Muscle of arm (tissue), 12 donors: ENCODE measurements around the gene RBFOX1. TPM values are rescaled to one million over a fixed set of nuclear protein-coding genes. Genes with fewer than 3 reads are reported as not detected.

Experiments
- DNase-seq: peaks from one replicate; pipeline ENCODE4 v3.0.0-alpha.2; 2013
- polyA plus RNA-seq, 12 donors: library from polyadenylated mRNA; unstranded; fragments of 120-200 nt; gene quantifications; one replicate each; pipeline ENCODE4 v1.2.1, GENCODE V29; 2013; ENCODE audit not compliant: insufficient read length in 12 of 12

RBFOX1 gene
- polyA plus RNA-seq, 12 donors = 30.4 to 81.1 (median 58.0) TPM; not detected in 1

DNA sequence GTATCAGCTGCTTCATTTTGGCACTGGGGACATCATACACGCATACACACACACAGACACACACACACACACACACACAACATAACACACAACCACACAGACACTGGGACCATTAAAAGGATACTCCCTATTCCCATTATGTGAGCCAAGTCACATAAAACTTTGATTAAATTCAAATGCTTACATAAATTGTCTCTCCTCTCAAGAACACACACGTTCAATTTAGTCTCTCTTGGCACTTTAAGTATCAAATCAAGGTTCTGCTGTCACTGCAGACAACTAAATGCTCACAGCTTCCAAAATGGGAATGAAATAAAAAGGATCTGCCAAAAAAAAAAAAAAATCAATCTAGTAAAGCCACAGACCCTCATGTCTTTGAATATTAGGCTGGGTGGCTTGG lies 184.9 kb downstream of the RBFOX1 start:
- no peak for DNase-seq

DNA sequence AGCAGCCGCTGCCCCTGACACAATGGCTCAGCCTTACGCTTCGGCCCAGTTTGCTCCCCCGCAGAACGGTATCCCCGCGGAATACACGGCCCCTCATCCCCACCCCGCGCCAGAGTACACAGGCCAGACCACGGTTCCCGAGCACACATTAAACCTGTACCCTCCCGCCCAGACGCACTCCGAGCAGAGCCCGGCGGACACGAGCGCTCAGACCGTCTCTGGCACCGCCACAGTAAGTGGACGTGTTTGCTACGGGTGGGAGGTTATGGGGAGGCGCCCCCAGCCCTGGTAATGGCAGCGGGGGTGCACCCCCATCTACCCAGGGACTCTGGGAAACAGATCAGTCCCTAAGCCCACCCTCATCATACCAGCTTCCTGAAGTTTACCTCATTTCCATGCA lies 185.5 kb downstream of the RBFOX1 start:
- DNase-seq = no peak

DNA sequence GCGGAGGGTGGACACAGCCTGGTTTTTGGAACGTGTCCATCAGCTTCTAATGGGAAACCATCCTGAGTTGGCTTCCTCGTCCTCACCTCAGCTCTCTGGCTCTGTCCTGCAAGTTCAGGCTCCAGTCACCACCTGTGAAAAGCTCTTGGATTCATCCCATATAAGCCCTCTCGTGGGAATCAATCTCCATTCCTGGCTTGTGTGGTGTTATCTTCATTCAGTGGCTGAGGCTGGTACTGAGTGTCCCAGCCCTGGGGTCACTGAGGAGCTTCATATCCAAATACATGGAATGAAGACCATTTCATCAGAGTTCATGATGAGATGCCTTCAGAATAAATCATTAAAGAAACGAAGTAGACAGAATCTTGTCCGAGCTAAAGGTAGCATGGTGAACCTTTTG lies 189.2 kb downstream of the RBFOX1 start:
- DNase-seq = no peak

DNA sequence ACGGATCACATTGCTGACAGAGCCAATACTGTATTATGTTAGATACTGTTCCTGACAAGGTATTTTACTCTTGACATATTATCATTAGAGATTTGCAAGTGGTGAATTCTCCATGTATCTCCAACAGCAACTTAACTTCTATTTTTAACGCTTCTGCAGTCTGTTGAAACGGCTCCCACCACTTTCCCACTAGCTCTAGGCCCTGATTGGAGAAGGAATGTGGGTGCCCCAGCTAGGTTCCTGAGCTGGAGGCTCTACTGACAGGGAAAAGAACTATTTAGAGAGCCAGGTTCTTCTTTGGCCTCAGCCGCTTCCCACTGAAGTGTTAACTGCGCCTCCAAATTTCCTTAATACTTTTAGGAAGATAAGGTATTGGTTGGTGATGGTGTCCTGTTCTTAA lies 191.8 kb downstream of the RBFOX1 start:
- no peak for DNase-seq

DNA sequence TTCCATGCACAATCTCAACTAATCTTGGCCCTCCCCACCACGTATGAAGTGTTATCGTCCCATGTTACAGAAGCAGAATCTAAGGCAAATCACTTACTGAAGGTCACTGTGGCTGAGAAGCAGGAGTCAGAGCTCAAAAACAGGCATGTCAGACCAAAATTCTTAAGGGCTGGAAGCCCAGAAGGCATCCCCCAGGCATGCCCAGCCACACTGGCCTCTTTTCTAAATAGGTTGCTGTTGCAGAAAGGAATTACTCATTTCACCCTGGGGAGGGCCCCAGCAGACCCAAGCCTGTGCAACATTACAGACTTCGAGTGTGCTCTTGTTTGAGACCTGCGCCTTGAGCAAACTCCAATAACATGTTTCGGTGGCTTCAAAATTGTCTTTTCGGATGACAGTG lies 194.1 kb downstream of the RBFOX1 start:
- DNase-seq = no peak

DNA sequence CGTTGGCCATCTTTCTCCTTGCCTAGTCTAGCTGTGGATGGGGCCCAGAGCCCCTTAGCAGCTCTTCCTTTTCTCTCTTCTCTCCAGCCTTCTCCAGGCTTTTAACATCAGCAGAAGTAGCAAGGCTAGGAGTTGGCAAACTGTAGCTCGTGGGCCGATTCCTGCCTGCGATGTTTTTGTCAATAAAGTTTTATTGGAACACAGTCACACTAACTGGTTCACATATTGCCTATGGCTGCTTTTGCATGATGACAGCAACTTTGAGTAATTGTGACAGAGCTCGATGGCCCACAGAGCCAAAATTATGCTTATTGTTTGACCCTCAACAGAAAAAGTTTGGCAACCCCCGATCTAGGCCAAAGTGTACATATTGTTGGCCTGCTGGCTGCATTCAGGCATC lies 199.9 kb downstream of the RBFOX1 start:
- no peak for DNase-seq

DNA sequence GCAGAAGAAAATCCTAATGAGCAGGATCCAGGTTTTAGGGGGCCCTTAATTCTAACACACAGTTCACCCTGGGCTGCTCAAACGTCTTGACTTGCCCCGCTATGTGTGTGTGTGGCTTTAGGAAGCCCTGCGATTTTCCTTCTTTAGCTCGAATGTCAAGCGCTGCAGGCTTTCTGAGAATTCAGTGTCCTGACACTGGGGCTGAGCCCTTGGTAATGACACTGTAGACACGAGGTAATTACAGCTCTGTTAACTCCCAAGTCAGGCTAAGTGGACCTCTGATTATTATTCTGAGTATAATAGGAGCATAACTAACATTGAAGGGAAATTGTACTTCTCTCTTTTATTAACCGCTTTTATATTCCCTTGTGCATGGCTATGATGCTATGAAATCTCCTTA lies 202.1 kb downstream of the RBFOX1 start:
- no peak for DNase-seq

DNA sequence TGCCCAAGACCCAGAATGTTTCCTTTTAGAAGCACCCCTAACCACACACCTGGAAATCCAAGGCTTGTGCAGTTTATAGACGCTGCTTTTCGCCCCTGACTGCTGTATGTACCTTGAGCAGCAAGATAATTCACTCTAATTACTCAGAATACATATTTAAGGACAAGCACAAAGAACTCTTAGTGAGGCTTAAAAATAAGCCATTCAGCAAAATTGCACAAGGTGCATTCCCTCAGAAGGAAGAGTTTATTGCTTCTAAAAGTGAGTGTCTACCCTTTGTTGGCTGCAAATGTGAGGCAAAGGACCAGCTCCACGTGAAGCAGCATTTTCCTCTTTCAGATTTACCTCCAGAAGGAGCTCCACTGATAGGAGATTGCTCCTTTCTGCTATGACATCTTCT lies 208.4 kb downstream of the RBFOX1 start:
- no peak for DNase-seq

DNA sequence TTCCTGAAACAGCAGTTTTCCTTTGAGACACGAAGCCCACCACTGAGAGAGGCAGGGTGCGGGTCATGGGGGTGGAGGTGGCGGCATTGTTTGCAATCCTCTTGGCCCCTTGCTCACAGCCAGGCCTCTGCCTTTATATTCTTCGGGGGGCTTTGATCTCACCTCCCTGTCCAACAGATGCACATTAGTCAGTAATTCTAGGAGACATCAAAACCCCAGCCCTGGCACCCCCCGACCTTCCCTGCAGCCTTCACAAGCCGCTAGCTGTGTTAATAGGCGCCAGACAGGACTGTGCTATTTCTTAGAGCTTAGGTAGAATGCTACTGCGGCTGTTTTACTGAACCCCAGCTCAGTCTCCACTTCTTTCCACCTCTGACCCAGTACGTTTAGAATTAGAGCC lies 212.6 kb downstream of the RBFOX1 start:
- DNase-seq = no peak

DNA sequence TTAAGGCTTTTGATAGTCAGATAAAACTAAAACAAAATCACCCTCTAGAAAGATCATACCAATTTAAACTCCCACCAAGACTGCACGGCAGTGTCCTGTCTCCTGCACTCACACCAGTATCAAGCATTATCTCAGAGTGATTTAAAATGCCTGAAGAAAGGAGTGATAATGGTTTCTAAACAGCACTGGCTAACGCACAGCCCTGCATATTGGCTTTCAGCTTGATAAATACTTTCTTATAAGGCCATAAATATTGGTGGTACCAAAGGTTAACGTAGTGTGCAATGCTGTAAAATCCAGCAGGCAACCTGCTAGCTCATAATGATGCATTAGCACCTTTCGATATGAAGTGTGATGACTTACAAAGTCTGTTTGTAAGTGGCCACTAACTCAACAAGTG lies 214.3 kb downstream of the RBFOX1 start:
- DNase-seq = no peak

DNA sequence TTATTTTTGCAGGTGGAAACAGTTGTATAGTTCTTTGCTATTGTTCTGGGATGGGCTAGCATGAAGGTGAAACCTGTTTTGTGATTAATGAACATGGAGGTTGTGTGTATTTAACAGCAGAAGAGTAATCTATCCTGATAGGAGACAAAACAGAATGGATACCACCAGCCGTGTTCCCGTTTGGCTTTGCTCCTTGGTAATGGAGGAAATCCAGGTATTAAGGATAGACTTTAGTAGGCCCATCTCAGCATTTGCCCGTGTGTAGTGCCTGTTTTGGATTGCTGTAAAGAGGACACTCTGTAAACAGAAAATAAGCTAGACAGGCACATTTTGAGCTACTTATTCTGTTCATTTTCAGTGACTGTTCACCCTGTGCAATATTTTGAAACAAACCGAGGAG lies 215.1 kb downstream of the RBFOX1 start:
- DNase-seq = no peak

DNA sequence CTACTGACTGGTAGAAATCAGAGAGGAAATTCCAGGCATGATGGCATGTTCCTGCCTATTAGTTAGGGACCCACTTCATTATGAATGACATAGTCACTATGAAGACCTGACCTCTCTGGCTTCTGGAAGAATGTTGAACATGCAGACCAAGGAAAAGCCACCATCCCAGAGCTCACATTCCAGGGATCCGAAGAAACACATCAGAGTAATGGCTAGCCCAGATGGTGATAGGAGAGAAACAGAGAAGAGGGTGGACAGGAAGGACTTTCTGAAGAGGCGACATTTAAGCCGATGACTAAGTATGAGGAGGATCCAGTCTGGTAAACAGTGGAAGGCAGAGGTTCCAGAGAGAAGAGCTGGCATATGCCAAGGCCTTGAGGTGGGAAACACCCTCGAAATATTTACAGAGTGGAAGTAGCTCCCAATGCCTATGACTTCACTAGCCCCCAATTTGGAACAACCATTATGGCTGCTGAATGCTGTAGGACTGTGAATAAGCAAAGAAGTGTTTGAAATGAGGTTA lies 216.2 kb downstream of the RBFOX1 start:
- no peak for DNase-seq

DNA sequence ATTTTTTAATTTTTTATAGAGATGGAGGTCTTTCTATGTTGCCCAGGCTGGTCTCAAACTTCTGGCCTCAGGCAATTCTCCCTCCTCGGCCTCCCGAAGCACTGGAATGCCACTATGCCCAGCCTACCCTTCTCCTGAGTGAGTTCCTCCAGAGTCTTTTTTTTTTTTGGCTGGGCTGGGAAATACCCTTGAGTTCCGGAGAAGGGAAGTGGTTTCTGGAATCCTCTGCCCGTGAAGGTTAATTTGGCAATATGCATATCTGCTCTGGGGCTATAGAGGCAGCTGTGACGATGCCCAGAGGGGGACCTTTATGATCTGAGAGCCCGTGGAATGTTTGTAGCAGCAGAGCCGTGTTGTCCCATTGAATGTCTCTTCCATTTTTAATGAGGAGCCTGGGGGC lies 217.5 kb downstream of the RBFOX1 start:
- DNase-seq = no peak

DNA sequence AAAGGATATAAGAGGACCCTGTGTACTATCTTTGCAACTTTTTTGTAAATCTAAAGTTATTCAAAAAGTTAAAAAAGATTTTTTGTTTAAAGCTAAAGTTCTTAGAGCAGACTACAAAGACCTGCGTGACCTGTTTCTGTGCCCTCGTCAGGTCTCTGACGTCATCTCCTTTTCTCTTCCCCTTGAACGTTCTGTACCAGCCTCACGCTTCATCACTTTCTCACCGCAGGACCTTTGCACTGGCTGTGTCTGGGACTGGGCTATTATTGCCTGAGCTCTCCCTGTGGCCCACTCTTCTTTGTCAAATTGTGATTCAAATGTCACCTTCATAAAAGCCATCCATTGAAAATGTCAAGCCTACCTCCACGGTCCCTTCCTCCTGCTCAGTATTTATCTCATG lies 222.8 kb downstream of the RBFOX1 start:
- no peak for DNase-seq

DNA sequence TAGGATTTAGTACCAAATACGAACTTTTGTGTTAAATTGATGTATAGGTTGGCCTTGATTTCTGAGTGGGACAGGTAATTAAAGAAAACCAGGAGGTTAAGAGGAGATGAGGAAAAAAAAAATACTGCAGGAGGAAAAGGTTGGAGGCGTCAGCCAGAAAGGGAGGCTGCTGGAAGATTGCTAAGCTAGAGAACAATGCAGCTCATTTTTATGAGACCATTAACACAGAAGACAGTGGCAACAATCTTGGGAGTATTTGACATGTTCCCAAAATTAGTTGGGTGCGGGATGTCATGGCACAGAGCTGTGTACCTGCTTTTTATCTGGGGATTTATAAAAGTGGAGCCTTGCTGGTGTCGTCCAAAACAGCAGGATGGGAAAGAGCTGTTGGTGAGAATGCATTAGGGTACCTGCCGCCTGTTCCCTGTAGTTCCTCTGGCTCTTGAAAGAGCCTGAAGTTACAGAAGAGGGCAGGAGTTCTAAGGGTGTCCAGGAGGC lies 229.3 kb downstream of the RBFOX1 start:
- no peak for DNase-seq

DNA sequence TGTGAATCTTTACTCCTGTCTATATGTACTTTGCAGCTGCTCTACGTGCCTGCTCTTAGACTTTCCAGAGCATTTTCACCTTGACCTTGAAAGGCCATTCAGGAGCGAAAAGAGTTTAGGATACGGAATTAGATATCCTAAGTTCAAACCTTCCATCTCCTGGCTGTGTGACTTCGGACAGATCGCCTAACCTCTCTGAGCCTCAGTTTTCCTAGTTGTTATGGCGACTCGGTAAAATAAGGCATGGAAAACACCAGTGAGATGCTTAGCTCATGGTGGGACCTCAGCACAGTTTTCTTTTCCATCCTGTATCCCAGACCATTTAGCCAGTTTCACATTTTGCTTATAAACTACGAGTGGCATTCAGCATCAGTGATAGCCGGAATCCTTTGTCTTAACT lies 233.7 kb downstream of the RBFOX1 start:
- no peak for DNase-seq

DNA sequence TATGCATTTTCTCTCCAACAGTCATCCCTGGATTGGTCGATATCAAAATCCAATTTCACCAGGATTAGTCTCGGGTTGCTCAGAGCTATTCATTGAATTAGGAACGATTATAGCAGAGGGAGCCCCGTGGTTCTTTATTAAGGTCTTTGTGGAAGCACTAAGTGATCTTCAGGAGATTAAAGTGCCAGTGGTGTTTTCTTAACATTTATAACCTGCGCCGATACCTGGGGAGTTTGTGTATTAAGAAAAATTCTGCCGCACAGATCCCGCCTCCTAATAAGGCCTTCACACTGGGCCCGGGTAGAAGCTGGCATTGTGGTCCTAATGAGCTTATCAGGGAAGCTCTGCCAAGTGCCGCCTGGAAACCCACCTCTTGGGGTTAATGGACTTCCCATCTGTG lies 238.7 kb downstream of the RBFOX1 start:
- DNase-seq = no peak

DNA sequence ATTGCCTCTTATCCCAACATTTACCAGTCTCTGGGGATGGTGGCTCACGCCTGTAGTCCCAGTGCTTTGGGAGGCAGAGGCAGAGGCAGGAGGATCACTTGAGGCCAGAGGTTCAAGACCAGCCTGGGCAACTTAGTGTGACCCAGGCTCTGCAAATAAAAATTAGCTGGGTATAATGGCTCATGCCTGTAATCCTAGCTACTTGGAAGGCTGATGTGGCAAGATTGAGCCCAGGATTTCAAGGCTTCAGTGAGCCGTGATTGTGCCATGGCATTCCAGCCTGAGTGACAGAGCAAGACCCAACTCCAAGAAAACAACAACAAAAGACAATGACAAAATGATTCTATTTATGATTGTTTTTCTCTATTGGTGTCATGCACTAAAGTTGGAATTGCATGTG lies 244.9 kb downstream of the RBFOX1 start:
- no peak for DNase-seq

DNA sequence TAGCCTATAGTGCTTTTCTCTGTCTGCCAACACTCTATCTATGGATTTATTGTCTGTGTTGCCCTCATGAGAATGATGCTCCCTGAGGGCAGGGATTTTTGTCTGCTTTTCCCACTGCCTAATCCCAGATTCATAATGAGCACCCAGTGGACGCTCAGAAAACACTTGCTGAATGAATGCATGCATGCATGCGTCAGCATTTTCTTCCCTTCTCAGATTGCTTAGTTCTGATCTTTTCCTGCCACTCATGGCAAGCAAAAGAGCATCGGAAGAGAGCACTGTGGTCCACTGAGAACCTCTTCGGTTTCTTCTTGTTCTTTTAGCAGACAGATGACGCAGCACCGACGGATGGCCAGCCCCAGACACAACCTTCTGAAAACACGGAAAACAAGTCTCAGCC lies 246.8 kb downstream of the RBFOX1 start:
- no peak for DNase-seq

DNA sequence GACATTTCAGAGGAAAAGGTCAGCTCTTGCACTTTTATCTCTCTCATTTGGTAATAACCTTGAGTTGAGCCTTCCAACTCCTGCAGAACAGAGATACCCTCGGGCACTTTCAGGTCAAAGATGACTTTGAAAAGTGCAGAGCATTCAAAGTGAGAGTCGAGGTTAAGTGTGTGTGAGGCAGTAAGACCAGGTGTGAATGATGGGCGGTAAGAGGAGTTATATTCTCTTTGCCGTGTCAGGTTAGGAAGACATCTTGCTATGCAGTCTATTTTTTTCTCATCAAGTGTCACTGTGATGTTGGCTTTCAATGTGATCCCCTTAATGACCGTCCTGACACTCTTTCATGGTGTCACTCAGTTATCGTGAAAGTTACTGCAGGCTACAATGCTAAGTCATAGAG lies 248.5 kb downstream of the RBFOX1 start:
- no peak for DNase-seq

DNA sequence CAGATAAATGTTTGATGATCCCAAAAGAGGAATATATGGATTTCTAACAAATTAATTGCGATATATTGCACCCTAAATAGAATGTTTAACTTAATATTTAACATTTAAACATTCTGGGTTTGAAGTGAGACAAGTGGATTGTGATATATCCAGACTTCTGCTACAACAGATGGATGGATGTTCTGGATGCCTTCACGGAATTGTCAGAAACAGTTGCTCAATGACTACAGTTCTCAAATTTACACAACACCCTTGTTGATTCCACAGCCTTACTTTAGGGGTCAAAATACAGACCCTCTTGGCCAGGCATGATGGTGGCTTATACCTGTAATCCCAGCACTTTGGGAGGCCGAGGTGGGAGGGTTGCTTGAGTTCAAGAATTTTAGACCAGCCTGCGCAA lies 250.8 kb downstream of the RBFOX1 start:
- DNase-seq = no peak

DNA sequence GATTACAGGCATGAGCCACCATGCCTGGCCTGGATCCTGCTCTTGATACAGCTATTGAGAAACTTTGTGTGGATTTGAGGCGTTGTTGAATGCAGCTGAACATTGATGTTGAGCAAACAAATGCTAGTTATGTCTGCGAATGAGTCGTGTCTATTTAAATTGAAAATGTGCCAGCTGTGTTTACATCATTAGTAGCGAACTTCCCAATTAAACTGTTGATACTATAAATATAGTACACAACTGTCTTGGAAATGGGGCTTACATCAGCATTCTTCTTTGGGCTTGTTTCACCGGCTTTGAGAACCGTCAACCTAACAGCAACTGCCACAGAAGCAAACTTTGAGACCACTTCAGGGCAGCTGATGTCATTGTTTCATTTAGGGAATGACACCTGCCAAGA lies 251.9 kb downstream of the RBFOX1 start:
- DNase-seq = no peak

DNA sequence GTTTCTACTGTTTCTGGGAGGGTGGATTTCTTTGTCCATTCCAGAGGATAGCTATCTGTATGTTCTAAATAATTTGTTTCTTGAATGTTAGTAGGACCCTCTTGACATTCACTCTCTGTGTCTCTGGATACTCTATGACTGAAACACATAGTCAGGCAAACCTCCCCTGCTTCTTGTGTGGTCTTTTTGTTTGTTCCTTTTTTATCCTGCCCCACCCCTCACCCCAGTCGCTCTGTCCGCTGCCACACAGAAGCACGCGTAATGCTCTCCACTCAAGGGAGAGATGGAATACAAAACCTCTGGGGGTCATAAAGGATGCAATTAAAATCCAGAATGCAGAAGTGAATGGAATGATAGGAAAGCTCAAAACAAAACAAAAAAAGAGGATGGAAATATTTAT lies 253.1 kb downstream of the RBFOX1 start:
- no peak for DNase-seq

DNA sequence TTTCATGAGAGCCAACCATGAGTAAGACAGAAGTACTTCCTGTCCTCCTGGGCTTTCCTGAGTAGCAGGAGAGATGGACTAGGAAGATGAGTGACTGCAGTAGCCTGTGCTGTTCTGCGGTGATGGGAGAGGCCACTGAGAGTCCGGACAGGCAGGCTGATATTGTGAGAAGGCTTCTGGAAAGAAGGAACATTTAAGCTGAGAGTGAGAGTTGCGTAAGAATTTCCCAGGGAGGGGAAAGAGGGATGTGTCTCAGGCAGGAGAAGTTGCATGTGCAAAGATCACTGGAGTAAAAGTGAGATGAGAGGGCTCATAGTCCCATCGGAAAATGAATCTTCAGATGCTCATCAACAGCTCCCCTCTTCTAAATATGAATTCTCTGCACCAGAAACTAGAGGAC lies 258.3 kb downstream of the RBFOX1 start:
- DNase-seq = no peak

DNA sequence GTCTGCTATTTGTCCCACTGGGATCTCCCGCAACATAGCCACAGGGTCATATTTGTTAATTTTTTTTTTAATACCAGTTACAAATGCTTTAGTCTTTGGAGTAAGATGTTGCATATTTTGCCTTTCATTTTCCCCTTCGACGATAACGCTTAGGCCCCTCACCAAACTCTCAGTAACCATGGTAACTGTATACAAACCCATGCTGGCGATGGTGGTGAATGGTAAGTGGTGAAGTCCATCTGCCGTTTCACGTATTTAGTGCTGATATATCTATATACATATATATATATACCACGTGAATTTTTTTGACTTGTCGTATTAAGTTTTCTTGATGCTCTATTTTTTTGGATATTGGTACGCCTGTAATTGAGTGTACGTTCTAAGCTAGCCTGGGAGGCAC lies 263.7 kb downstream of the RBFOX1 start:
- no peak for DNase-seq
